ENCODE measurements around the gene TBC1D2B.

Gene TBC1D2B

DNA sequence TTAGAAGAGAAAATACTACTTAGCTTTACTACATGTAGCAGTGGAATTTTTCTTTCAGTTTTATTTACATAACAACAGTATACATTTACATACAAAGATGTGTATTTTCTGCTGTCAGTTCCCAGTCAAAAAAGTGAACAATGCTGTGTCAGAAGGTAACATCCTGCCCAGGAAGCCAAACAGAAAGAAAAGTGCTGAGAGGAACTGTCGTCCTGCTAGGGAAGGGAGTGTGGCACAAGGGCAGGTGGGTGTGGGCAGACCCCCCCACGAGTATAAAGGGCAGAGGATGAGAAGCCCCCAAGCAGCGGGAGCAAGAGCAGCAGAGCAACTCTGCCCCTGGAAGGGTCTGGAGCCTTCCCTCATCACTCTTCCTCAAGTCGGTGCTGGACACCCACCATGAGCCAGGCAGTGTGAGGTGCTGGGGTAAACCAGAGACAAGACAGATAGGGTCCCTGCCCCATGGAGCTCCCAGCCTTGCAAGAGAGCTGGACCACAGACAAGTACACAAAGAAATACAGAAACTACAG is 39.7 kb downstream of the TBC1D2B start:
- Mint-ChIP-seq H3K4me1 (peaks cover 97% of the 10 kb centered on the region), H3K9me3 (no peaks in the 10 kb centered on the region), H3K36me3 (peaks cover 9% of the 10 kb centered on the region), H3K4me3 (peak overlapping the region; percentile 53), H3K27me3 (no peaks in the 10 kb centered on the region), H3K27ac (peak overlapping the region; percentile 38)

GRCh38 chr15:78037328-78037727 is 40.2 kb downstream of the TBC1D2B start:
- H3K9me3 Mint-ChIP-seq, result no peaks in the 10 kb centered on the region
- H3K36me3 Mint-ChIP-seq, result peaks cover 9% of the 10 kb centered on the region
- peak overlapping the region; percentile 81 for H3K27ac Mint-ChIP-seq
- peaks cover 97% of the 10 kb centered on the region for H3K4me1 Mint-ChIP-seq
- H3K27me3 Mint-ChIP-seq, result no peaks in the 10 kb centered on the region
- H3K4me3 Mint-ChIP-seq, result no peak overlapping the region

DNA sequence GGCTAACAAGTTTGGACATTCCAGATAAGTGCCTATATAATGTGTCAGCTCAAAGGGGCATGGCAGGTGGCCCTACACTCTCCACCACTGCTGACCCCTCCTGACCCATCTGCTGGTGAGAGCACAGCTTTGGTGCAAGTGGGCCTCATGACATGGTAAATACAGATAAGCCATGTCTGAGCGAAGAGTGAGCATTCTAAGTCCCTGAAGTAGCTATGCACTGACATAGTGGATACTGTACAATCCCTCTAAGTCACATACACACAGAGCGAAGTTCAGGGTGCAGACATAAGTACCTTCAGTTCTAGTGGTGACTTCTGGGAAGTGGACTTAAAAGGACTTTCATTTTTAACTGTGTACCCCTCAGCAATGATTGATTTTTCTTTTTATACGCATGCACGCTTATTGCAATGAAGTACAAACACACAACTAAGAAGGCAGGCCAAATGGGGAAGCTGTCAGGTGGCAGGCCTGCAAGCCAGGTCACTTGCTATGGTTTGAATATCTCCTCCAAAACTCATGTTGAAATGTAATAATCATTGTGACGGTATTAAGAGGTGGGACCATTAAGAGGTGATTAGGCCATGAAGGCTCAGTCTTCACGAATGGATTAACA is 41.5 kb downstream of the TBC1D2B start:
- Mint-ChIP-seq H3K4me1 (peaks cover 94% of the 10 kb centered on the region), H3K36me3 (peaks cover 11% of the 10 kb centered on the region), H3K27me3 (no peaks in the 10 kb centered on the region), H3K4me3 (no peak overlapping the region), H3K27ac (peak overlapping the region; percentile 72), H3K9me3 (no peaks in the 10 kb centered on the region)

- H3K9me3 Mint-ChIP-seq, result no peaks in the 10 kb centered on the region
- peak overlapping the region; percentile 72 for H3K27ac Mint-ChIP-seq
- H3K4me3 Mint-ChIP-seq, result peak overlapping the region; percentile 63
- peaks cover 92% of the 10 kb centered on the region for H3K4me1 Mint-ChIP-seq
- H3K36me3 Mint-ChIP-seq, result peaks cover 11% of the 10 kb centered on the region
- no peaks in the 10 kb centered on the region for H3K27me3 Mint-ChIP-seq
These were observed 42.2 kb downstream of the TBC1D2B start for GRCh38 chr15:78035321-78035751.

- H3K27ac Mint-ChIP-seq, result peak overlapping the region; percentile 83
- peaks cover 85% of the 10 kb centered on the region for H3K4me1 Mint-ChIP-seq
- H3K27me3 Mint-ChIP-seq, result no peaks in the 10 kb centered on the region
- no peaks in the 10 kb centered on the region for H3K9me3 Mint-ChIP-seq
- peaks cover 9% of the 10 kb centered on the region for H3K36me3 Mint-ChIP-seq
- peak overlapping the region; percentile 63 for H3K4me3 Mint-ChIP-seq
These were observed 42.9 kb downstream of the TBC1D2B start for GRCh38 chr15:78034495-78035191.

GRCh38 chr15:78033864-78034263 is 43.6 kb downstream of the TBC1D2B start:
- Mint-ChIP-seq H3K36me3 (peaks cover 5% of the 10 kb centered on the region), H3K4me1 (peaks cover 77% of the 10 kb centered on the region), H3K27me3 (no peaks in the 10 kb centered on the region), H3K9me3 (no peaks in the 10 kb centered on the region), H3K27ac (peak overlapping the region; percentile 20), H3K4me3 (no peak overlapping the region)

- H3K4me1 Mint-ChIP-seq, result peaks cover 65% of the 10 kb centered on the region
- peak overlapping the region; percentile 27 for H3K27ac Mint-ChIP-seq
- no peaks in the 10 kb centered on the region for H3K9me3 Mint-ChIP-seq
- H3K36me3 Mint-ChIP-seq, result peaks cover 7% of the 10 kb centered on the region
- no peak overlapping the region for H3K4me3 Mint-ChIP-seq
- H3K27me3 Mint-ChIP-seq, result no peaks in the 10 kb centered on the region
These were observed 44.8 kb downstream of the TBC1D2B start for GRCh38 chr15:78032671-78033070.

DNA sequence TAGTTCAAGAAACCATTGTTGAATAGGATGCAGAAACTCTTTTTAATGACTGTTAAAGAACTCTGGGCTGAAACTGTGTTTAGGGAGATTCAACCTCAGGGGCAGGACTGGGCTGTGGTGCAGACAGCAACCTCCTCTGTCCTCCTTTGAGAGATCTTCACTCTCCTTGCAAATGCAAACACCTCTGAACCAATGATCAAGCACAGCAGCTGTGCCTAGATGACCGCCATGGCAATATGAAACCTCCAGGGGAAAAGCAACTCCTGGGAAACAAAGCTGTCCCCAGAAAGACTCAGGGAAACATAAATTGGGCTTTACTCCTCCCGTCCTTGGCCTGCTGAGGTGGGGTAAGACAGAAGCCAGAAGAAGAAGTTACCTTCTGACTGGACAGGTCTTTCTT is 52.6 kb downstream of the TBC1D2B start:
- peaks cover 7% of the 10 kb centered on the region for H3K4me1 Mint-ChIP-seq
- peaks cover 8% of the 10 kb centered on the region for H3K36me3 Mint-ChIP-seq
- H3K27me3 Mint-ChIP-seq, result no peaks in the 10 kb centered on the region
- H3K9me3 Mint-ChIP-seq, result no peaks in the 10 kb centered on the region
- H3K4me3 Mint-ChIP-seq, result no peak overlapping the region
- H3K27ac Mint-ChIP-seq, result peak overlapping the region; percentile 35

DNA sequence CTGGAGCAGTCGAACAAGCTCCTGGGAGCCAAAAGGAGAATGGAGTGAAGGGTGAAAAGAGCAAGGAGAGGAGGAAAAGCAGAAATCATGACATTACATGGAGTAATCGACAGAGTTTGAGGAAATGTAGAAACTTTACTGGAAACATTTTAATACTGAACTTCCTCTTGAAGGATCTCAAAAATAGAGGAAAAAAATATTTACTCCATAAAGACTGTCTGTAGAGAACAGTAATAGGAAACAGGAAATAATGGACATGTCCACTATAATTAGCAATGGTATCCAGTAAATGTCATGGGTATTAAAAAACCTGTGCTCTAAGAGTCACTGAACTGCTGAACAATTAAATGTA is 53.0 kb downstream of the TBC1D2B start:
- H3K27me3 Mint-ChIP-seq, result no peaks in the 10 kb centered on the region
- no peaks in the 10 kb centered on the region for H3K9me3 Mint-ChIP-seq
- peaks cover 7% of the 10 kb centered on the region for H3K4me1 Mint-ChIP-seq
- H3K4me3 Mint-ChIP-seq, result no peak overlapping the region
- H3K36me3 Mint-ChIP-seq, result peaks cover 8% of the 10 kb centered on the region
- H3K27ac Mint-ChIP-seq, result no peak overlapping the region

DNA sequence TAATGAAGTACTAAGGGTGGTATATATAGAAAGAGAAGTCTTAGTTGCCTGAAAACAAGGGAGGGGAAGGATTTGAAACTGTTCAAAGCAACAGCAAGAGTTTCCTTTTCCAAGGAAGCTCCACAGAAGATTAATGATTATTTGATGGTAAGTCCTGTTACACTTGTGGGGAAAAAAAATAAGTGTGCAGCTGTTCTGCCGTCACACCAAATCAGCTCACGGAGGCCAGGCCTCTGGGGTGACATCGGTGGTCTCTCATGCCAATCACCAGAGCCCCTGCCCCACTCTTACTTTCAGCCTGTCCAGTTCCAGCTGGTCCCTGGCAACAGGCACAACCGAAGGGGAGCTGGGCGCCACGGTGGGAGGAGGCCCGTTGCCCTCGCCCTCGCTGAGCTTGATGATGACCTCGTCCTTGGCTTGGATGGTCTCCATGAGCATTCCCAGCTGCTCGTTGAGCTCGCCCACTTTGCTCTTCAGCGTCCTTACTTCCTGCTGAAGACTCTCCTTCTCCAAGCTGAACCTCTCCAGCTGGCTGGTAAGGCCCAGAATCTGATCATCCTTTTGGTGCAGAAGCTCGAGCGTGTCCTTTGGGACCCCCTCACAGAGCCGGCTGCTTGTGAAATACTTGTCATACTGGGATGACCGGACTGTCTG is 53.5 kb downstream of the TBC1D2B start:
- peaks cover 9% of the 10 kb centered on the region for H3K4me1 Mint-ChIP-seq
- no peaks in the 10 kb centered on the region for H3K27me3 Mint-ChIP-seq
- no peaks in the 10 kb centered on the region for H3K9me3 Mint-ChIP-seq
- H3K36me3 Mint-ChIP-seq, result peaks cover 8% of the 10 kb centered on the region
- H3K4me3 Mint-ChIP-seq, result no peak overlapping the region
- no peak overlapping the region for H3K27ac Mint-ChIP-seq

DNA sequence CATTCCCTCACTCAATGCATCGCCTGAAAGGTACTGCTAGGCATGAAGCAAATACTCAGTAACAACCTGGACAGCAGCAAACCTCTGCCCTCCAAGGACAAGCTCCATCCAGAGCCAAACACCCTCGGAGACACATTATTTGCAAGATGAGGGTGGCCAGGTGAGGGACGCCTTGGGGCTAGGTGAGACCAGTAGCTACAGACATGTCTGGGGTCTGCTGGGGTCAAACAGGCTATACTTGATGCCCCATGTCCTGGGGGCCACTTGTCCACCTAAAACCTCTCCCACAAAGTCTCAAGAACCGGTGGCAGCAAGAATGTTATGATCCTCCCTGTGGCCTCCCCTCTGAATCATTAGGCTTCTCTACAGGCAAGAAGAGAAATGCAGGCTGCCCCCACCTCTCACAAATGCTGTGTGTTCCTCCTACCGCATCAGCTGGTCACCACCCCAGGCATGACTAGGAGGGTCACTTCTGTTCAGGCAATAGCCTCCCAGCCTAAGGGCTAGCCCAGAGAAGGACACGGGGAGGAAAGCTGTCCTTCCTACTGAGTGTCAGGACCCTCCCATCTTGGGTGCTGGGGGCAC is 54.3 kb downstream of the TBC1D2B start:
- Mint-ChIP-seq H3K27me3 (no peaks in the 10 kb centered on the region), H3K4me3 (no peak overlapping the region), H3K36me3 (peaks cover 5% of the 10 kb centered on the region), H3K9me3 (no peaks in the 10 kb centered on the region), H3K4me1 (peaks cover 17% of the 10 kb centered on the region), H3K27ac (no peak overlapping the region)

DNA sequence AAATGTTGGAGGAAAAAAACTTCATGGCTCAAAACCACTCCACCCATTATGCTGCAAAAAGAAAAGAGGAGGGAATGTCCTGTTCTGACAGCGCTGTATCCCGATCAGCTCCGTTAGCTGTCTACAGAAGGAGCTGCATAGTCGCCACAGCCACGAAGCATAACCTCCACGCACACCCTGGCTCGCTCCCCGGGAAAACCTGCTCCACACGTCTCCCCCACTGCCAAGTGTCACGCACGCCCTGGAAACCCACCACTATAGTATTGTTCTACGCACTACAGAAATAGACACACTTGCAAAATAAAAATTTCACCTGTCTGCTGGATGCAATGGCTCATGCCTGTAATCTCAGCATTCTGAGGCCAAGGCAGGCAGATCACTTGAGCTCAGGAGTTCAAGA is 55.8 kb downstream of the TBC1D2B start:
- Mint-ChIP-seq H3K4me1 (peaks cover 17% of the 10 kb centered on the region), H3K27me3 (no peaks in the 10 kb centered on the region), H3K27ac (no peak overlapping the region)

GRCh38 chr15:78020007-78020406 is 57.5 kb downstream of the TBC1D2B start:
- Mint-ChIP-seq H3K4me1 (peaks cover 17% of the 10 kb centered on the region), H3K36me3 (peaks cover 11% of the 10 kb centered on the region), H3K27ac (peak overlapping the region; percentile 46), H3K27me3 (no peaks in the 10 kb centered on the region), H3K9me3 (no peaks in the 10 kb centered on the region), H3K4me3 (no peak overlapping the region)

More for the DNA sequence above, 55.8 kb downstream of the TBC1D2B start:
- peaks cover 5% of the 10 kb centered on the region for H3K36me3 Mint-ChIP-seq
- no peak overlapping the region for H3K4me3 Mint-ChIP-seq
- no peaks in the 10 kb centered on the region for H3K9me3 Mint-ChIP-seq

DNA sequence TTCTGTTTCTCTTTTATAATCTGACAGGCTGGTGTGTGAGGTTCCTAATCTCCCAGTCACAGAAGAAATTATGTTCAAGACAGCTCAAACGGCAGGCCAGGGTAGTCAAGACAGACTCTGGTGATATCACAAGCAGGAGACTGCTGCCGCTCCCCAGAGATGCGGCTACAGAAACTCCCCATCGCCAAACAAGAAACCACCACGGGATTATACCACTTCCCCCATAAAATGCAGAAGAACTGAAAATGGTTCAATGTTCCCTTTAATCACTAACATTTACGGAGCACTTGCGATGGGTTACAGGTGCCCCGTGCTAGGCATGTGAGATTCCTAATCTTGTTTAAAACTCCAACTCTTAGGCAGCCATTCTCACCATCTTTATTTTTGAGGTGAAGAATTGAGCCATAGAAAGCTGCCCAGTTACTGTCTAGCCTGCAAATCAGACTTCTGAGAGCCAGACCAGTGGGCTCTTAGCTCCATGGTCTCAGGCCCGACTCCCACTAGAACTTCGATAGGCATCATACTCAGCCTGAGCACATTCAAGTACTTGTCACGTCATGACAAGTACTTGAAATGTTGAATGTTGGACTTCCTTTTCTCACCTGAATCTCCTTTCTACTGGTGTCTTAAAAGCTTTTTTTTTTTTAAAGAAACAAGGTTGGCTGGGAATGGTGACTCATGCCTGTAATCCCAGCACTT is 58.4 kb downstream of the TBC1D2B start:
- Mint-ChIP-seq H3K4me1 (peaks cover 17% of the 10 kb centered on the region), H3K27me3 (no peaks in the 10 kb centered on the region), H3K36me3 (peaks cover 14% of the 10 kb centered on the region), H3K27ac (peak overlapping the region; percentile 80), H3K9me3 (no peaks in the 10 kb centered on the region), H3K4me3 (no peak overlapping the region)

- Mint-ChIP-seq H3K9me3 (no peaks in the 10 kb centered on the region), H3K4me3 (no peak overlapping the region), H3K27me3 (no peaks in the 10 kb centered on the region), H3K36me3 (peaks cover 13% of the 10 kb centered on the region), H3K27ac (peak overlapping the region; percentile 30), H3K4me1 (peaks cover 17% of the 10 kb centered on the region)
These were observed 59.1 kb downstream of the TBC1D2B start for GRCh38 chr15:78018445-78018844.
